HG02870 (cell line): ENCODE results near the gene OLIG2.

Experiments used
- ATAC-seq: cut with Tn5 transposase; IDR thresholded peaks from one replicate; pipeline ENCODE4 v1.9.1; 2021; ENCODE audit warnings: mild to moderate bottlenecking, moderate library complexity; ENCODE audit not compliant: unreplicated experiment

Gene OLIG2

GRCh38 chr21:33019885-33020557 is 5.7 kb upstream of the OLIG2 start:
- no peak for ATAC-seq

- ATAC-seq = no peak
Observed at GRCh38 chr21:33020558-33021100, 5.1 kb upstream of the OLIG2 start.

DNA sequence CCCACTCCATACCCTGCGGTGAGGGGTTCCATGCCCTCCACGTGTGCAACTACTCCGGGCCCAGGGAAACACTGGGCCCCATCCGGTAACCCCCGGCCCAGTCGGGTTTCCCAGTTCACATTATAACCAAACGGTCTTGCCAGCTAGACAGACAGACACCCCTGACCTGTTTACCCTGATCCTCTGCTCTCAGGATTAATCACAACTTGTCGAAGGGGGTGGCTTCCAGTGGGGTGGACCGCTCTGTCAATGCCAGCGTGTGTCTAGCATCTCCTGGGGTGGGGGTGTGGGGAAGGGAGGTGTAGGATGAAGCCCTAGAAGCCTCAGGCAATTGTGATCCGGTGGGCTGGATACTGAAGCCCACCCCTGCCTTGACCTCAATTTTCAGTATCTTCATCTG is 4.6 kb upstream of the OLIG2 start:
- no peak for ATAC-seq

DNA sequence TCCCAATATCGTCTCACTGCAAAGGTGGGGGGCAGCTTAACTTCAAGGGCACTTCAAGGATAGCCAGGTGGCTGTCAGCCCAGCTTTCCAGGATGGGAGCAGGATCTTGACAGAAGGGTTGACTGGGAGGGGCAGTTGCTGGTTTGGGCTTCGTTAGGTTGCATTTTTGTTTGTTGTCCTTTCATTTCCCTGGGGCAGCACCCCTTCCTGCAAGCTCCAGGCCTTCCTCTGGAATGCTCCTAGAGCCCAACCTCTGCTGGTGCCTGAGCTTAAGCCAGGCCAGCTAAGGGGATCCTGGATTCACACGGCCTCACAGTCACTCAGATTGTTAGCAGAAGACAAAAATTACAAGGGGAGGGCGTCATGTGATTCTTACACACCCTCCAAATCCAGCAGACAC is 4.1 kb upstream of the OLIG2 start:
- ATAC-seq = no peak

GRCh38 chr21:33022489-33022827 is 3.3 kb upstream of the OLIG2 start:
- no peak for ATAC-seq

DNA sequence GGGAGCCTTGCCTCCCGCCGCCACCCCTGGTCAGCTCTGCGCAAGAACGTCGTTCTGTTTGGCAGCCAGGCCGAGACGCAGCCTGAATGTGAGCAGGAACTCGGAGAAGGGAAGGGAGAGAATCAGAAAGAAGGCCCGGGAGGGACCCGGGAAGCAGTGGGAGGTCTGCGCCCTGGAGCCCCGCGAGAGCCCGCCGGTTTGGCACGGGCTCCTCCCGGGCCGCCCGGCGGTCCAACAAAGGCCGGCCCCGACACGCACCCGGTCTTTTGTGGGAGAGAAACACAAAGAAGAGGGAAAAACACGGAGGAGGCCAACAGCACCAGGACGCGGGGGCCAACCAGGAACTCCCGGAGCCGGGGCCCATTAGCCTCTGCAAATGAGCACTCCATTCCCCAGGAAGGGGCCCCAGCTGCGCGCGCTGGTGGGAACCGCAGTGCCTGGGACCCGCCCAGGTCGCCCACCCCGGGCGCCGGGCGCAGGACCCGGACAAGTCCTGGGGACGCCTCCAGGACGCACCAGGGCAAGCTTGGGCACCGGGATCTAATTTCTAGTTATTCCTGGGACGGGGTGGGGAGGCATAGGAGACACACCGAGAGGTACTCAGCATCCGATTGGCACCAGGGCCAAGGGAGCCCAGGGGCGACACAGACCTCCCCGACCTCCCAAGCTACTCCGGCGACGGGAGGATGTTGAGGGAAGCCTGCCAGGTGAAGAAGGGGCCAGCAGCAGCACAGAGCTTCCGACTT is 2.7 kb upstream of the OLIG2 start:
- no peak for ATAC-seq

GRCh38 chr21:33023574-33024200 is 2.0 kb upstream of the OLIG2 start:
- ATAC-seq = no peak

GRCh38 chr21:33024201-33025103 is 1.3 kb upstream of the OLIG2 start:
- ATAC-seq = no peak

DNA sequence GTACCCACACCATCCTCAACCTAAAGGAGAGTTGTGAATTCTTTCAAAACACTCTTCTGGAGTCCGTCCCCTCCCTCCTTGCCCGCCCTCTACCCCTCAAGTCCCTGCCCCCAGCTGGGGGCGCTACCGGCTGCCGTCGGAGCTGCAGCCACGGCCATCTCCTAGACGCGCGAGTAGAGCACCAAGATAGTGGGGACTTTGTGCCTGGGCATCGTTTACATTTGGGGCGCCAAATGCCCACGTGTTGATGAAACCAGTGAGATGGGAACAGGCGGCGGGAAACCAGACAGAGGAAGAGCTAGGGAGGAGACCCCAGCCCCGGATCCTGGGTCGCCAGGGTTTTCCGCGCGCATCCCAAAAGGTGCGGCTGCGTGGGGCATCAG is 638 bp upstream of the OLIG2 start:
- no peak for ATAC-seq

DNA sequence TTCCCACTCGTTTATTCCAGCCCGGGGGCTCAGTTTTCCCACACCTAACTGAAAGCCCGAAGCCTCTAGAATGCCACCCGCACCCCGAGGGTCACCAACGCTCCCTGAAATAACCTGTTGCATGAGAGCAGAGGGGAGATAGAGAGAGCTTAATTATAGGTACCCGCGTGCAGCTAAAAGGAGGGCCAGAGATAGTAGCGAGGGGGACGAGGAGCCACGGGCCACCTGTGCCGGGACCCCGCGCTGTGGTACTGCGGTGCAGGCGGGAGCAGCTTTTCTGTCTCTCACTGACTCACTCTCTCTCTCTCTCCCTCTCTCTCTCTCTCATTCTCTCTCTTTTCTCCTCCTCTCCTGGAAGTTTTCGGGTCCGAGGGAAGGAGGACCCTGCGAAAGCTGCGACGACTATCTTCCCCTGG is 716 bp downstream of the OLIG2 start:
- no peak for ATAC-seq

DNA sequence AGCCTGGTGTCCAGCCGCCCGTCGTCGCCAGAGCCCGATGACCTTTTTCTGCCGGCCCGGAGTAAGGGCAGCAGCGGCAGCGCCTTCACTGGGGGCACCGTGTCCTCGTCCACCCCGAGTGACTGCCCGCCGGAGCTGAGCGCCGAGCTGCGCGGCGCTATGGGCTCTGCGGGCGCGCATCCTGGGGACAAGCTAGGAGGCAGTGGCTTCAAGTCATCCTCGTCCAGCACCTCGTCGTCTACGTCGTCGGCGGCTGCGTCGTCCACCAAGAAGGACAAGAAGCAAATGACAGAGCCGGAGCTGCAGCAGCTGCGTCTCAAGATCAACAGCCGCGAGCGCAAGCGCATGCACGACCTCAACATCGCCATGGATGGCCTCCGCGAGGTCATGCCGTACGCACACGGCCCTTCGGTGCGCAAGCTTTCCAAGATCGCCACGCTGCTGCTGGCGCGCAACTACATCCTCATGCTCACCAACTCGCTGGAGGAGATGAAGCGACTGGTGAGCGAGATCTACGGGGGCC is 1.2 kb downstream of the OLIG2 start:
- ATAC-seq = no peak

- ATAC-seq = no peak
Observed at GRCh38 chr21:33027401-33028286, 1.9 kb downstream of the OLIG2 start.

DNA sequence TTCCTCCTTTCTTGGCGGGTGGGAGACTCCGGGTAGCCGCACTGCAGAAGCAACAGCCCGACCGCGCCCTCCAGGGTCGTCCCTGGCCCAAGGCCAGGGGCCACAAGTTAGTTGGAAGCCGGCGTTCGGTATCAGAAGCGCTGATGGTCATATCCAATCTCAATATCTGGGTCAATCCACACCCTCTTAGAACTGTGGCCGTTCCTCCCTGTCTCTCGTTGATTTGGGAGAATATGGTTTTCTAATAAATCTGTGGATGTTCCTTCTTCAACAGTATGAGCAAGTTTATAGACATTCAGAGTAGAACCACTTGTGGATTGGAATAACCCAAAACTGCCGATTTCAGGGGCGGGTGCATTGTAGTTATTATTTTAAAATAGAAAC is 2.5 kb downstream of the OLIG2 start:
- no peak for ATAC-seq

GRCh38 chr21:33028773-33029384 is 3.1 kb downstream of the OLIG2 start:
- ATAC-seq = no peak

- ATAC-seq = no peak
Observed at GRCh38 chr21:33029385-33029921, 3.7 kb downstream of the OLIG2 start.

DNA sequence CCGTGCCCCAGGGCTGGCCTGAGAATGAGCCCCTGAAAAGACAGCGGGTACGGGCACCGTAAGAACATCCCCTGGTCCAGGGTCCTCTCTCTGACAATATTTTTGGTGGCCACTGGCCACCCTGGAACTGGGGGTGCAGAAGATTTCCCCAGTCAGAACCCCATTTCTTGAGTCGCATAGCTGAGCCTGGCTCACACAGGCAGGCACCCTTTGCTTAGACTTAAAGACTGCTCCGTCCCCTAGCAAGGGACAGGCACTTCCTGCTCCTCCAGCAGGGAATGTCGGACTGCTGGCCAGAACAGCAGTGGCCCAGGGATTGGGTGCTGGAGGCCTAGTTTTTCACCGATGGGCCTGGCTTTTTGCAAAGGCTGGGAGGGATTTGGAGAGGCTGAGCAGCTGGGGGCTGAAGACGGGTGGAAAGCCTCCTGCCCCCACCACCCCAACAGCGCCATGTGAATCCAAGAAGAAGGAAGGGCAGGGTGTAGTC is 4.3 kb downstream of the OLIG2 start:
- no peak for ATAC-seq

DNA sequence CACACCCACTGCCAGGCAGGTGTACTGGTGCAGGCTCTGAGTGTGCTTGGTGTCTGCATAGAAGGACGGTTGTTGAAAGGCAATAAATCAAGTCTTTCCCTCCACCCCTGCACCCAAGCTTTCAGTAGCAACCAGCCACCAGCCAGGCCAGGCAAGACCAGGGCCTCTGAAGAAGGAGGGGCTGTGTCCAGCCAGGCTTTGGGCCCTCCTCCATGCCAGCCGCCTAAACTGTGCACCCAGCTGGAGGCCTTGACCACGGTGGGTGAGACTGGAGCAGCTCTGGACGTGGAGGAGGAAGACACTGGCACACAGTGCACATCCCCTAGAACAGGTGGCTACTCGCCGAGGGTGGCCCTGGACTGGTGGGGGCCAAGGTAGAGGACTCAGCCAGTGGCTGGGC is 4.9 kb downstream of the OLIG2 start:
- no peak for ATAC-seq

GRCh38 chr21:33031152-33031911 is 5.6 kb downstream of the OLIG2 start:
- no peak for ATAC-seq
